Liver (tissue), 9 donors: ENCODE data around the gene SLC35A2. TPM values are rescaled to one million over a fixed set of nuclear protein-coding genes. Genes with fewer than 3 reads are reported as not detected.

Source experiments
- DNase-seq: peaks from one replicate; pipeline ENCODE4 v3.0.0-alpha.2; 2017; ENCODE audit warnings: low spot score
- H3K27ac ChIP-seq, 2 donors: one replicate each; pipeline ENCODE4 v1.7.0; 2013; ENCODE audit warnings: inconsistent platforms in 2 of 2, low read length in 2 of 2, control low read depth in 1 of 2, low read depth in 1 of 2, mild to moderate bottlenecking in 1 of 2
- H3K27me3 ChIP-seq, 4 donors: one replicate each; pipeline versions ENCODE4 v1.6.1 to v1.7.0; 2013; ENCODE audit warnings: low read length in 3 of 4, inconsistent platforms in 1 of 4, mild to moderate bottlenecking in 1 of 4, moderate library complexity in 1 of 4; ENCODE audit not compliant: control insufficient read depth in 4 of 4, insufficient read depth in 4 of 4
- H3K36me3 ChIP-seq, 4 donors: one replicate each; pipeline versions ENCODE4 v1.6.1 to v1.7.0; 2013; ENCODE audit warnings: low read length in 3 of 4, mild to moderate bottlenecking in 3 of 4, low read depth in 1 of 4, moderate library complexity in 1 of 4; ENCODE audit not compliant: control insufficient read depth in 4 of 4, insufficient read depth in 3 of 4
- H3K4me1 ChIP-seq, 4 donors: one replicate each; pipeline versions ENCODE4 v1.6.1 to v1.7.0; 2013; ENCODE audit warnings: low read length in 3 of 4, mild to moderate bottlenecking in 3 of 4, moderate library complexity in 1 of 4; ENCODE audit not compliant: control insufficient read depth in 4 of 4, insufficient read depth in 4 of 4
- H3K4me3 ChIP-seq, 3 donors: one replicate each; pipeline versions ENCODE4 v1.6.1 to v1.7.0; 2013; ENCODE audit warnings: low read length in 3 of 3, control low read depth in 1 of 3, low read depth in 1 of 3, mild to moderate bottlenecking in 1 of 3
- H3K9ac ChIP-seq, 2 donors: one replicate each; pipeline ENCODE4 v1.7.0; 2013; ENCODE audit warnings: low read length in 2 of 2, mild to moderate bottlenecking in 2 of 2, moderate library complexity in 2 of 2, control low read depth in 1 of 2, low read depth in 1 of 2
- H3K9me3 ChIP-seq, 4 donors: one replicate each; pipeline versions ENCODE4 v1.6.1 to v1.7.0; 2013; ENCODE audit warnings: low read length in 3 of 4; ENCODE audit not compliant: control insufficient read depth in 4 of 4
- ATF3 ChIP-seq: IDR thresholded peaks from 2 replicates; pipeline ENCODE4 v1.6.1; 2016; ENCODE audit warnings: antibody characterized with exemption
- CTCF ChIP-seq: fragments of 150-350 bp; IDR thresholded peaks from 2 replicates; pipeline ENCODE4 v1.5.1; 2017; ENCODE audit warnings: improper control_type of control experiment, low read depth, low read length; ENCODE audit not compliant: missing input control
- EGR1 ChIP-seq, 2 donors: IDR thresholded peaks; 2 replicates each; pipeline ENCODE4 v1.6.1; 2016 to 2018; ENCODE audit warnings: antibody characterized with exemption in 2 of 2, low read depth in 2 of 2
- FOXA1 ChIP-seq: IDR thresholded peaks from 2 replicates; pipeline ENCODE4 v1.6.1; 2016; ENCODE audit warnings: antibody characterized with exemption
- FOXA2 ChIP-seq: IDR thresholded peaks from 2 replicates; pipeline ENCODE4 v1.6.1; 2016; ENCODE audit warnings: antibody characterized with exemption
- GABPA ChIP-seq, 2 donors: IDR thresholded peaks in 1 of 2; conservative IDR thresholded peaks in 1 of 2; 2 replicates each; pipeline ENCODE4 v1.6.1; 2016; ENCODE audit warnings: antibody characterized with exemption in 2 of 2, mild to moderate bottlenecking in 1 of 2, moderate library complexity in 1 of 2
- HNF4A ChIP-seq, 2 donors: conservative IDR thresholded peaks; 2 replicates each; pipeline ENCODE4 v1.6.1; 2016; ENCODE audit warnings: antibody characterized with exemption in 2 of 2, mild to moderate bottlenecking in 2 of 2
- HNF4G ChIP-seq: IDR thresholded peaks from 2 replicates; pipeline ENCODE4 v1.6.1; 2016; ENCODE audit warnings: antibody characterized with exemption
- JUND ChIP-seq, 2 donors: IDR thresholded peaks; 2 replicates each; pipeline ENCODE4 v1.6.1; 2016; ENCODE audit warnings: antibody characterized with exemption in 2 of 2
- MAX ChIP-seq: IDR thresholded peaks from 2 replicates; pipeline ENCODE4 v1.6.1; 2016; ENCODE audit warnings: antibody characterized with exemption
- NR2F2 ChIP-seq: IDR thresholded peaks from 2 replicates; pipeline ENCODE4 v1.6.1; 2016; ENCODE audit warnings: antibody characterized with exemption
- RAD21 ChIP-seq, 2 donors: IDR thresholded peaks; 2 replicates each; pipeline ENCODE4 v1.6.1; 2016; ENCODE audit warnings: antibody characterized with exemption in 2 of 2, mild to moderate bottlenecking in 2 of 2
- REST ChIP-seq: IDR thresholded peaks from 2 replicates; pipeline ENCODE4 v1.6.1; 2016; ENCODE audit warnings: antibody characterized with exemption, mild to moderate bottlenecking
- RXRA ChIP-seq, 2 donors: IDR thresholded peaks; 2 replicates each; pipeline ENCODE4 v1.6.1; 2017 to 2018; ENCODE audit warnings: antibody characterized with exemption in 2 of 2, mild to moderate bottlenecking in 1 of 2
- SP1 ChIP-seq: IDR thresholded peaks from 2 replicates; pipeline ENCODE4 v1.6.1; 2018; ENCODE audit warnings: antibody characterized with exemption, mild to moderate bottlenecking
- TAF1 ChIP-seq: conservative IDR thresholded peaks from 2 replicates; pipeline ENCODE4 v1.6.1; 2016; ENCODE audit warnings: antibody characterized with exemption, mild to moderate bottlenecking
- YY1 ChIP-seq: IDR thresholded peaks from 2 replicates; pipeline ENCODE4 v1.6.1; 2016; ENCODE audit warnings: antibody characterized with exemption, mild to moderate bottlenecking
- ZBTB33 ChIP-seq: IDR thresholded peaks from 2 replicates; pipeline ENCODE4 v1.6.1; 2016; ENCODE audit warnings: antibody characterized with exemption
- WGBS: extraction: QIAGEN DNeasy Blood & Tissue Kit; methylation state at CpG from one replicate; pipeline ENCODE4 v1.1.7; 2013; 5-methylcytosine and 5-hydroxymethylcytosine counted together
- polyA plus RNA-seq, 2 donors: library from polyadenylated mRNA; stranded (reverse) in 1 of 2; unstranded in 1 of 2; fragments of 200-250 nt in 1 of 2; fragments of >200 nt in 1 of 2; fragmentation: Nextera tagmentation in 1 of 2; extraction: Ambion mirVana in 1 of 2; gene quantifications; one replicate each; pipeline versions ENCODE4 v1.2.1 to v1.2.3, GENCODE V29; 2013 to 2015
- total RNA-seq, 2 donors: library from RNA; depleted of rRNA; stranded (reverse); fragments of >200 nt; gene quantifications; one replicate each; pipeline ENCODE4 v1.2.3, GENCODE V29; 2014
- donor health status: healthy.
- donor health status: healthy.
- donor health status: healthy.
- donor health status: healthy.
- donor health status: healthy.

Gene SLC35A2
- total and polyA plus RNA-seq, 4 donors = 10.0 to 26.9 (median 14.4) TPM

- no peak overlapping the region for H3K27ac ChIP-seq
- 92% methylated on average over 6 of the region's 6 CpGs for WGBS
- peaks cover 4 to 48% (median 12%) of the 10 kb centered on the region in 4 donors for H3K36me3 ChIP-seq
- no peak overlapping the region for H3K9ac ChIP-seq
- H3K4me3 ChIP-seq = no peak overlapping the region
- H3K4me1 ChIP-seq = peaks cover 2 to 5% (median 3%) of the 10 kb centered on the region in 4 donors
- no peaks in the 10 kb centered on the region for H3K27me3 ChIP-seq
- no peaks in the 10 kb centered on the region for H3K9me3 ChIP-seq
- TF ChIP-seq ZBTB33 (no peak), MAX (no peak), HNF4A (conservative IDR thresholded peaks at IDR 0.05) (no peak), FOXA2 (no peak), CTCF (no peak), REST (no peak), HNF4G (no peak), EGR1 (IDR thresholded peaks at IDR 0.05; ENCODE audit: low read depth in 2 of 2) (no peak), GABPA (IDR thresholded peaks at IDR 0.05 in 1 of 2, conservative IDR thresholded peaks at IDR 0.05 in 1 of 2) (no peak)
- no peak for DNase-seq
Measured at GRCh38 chrX:48903290-48903689, 8.2 kb downstream of the SLC35A2 start.

- no peak overlapping the region for H3K4me3 ChIP-seq
- no peaks in the 10 kb centered on the region for H3K27me3 ChIP-seq
- WGBS = 93% methylated on average over 14 of the region's 14 CpGs
- DNase-seq = no peak
- peaks cover 2 to 5% (median 3%) of the 10 kb centered on the region in 4 donors for H3K4me1 ChIP-seq
- TF ChIP-seq CTCF = no peak
- TF ChIP-seq TAF1 = no peak
- no peak for TF ChIP-seq RAD21 (IDR thresholded peaks at IDR 0.05)
- TF ChIP-seq JUND (IDR thresholded peaks at IDR 0.05) = no peak
- no peak for TF ChIP-seq FOXA2
- TF ChIP-seq YY1 = no peak
- no peak for TF ChIP-seq RXRA (IDR thresholded peaks at IDR 0.05)
- TF ChIP-seq ATF3 = no peak
- TF ChIP-seq HNF4G = no peak
- TF ChIP-seq HNF4A (conservative IDR thresholded peaks at IDR 0.05) = no peak
- no peak for TF ChIP-seq SP1
- TF ChIP-seq ZBTB33 = no peak
- TF ChIP-seq EGR1 (IDR thresholded peaks at IDR 0.05; ENCODE audit: low read depth in 2 of 2) = no peak
- no peak for TF ChIP-seq MAX
- no peak for TF ChIP-seq NR2F2
- no peak for TF ChIP-seq FOXA1
- H3K36me3 ChIP-seq = peaks cover 4 to 48% (median 12%) of the 10 kb centered on the region in 4 donors
- H3K27ac ChIP-seq = no peak overlapping the region
- no peaks in the 10 kb centered on the region for H3K9me3 ChIP-seq
- no peak overlapping the region for H3K9ac ChIP-seq
Measured at GRCh38 chrX:48902776-48903175, 8.7 kb downstream of the SLC35A2 start.
